Measurements from ENCODE around the gene MAD1L1.

Gene MAD1L1

DNA sequence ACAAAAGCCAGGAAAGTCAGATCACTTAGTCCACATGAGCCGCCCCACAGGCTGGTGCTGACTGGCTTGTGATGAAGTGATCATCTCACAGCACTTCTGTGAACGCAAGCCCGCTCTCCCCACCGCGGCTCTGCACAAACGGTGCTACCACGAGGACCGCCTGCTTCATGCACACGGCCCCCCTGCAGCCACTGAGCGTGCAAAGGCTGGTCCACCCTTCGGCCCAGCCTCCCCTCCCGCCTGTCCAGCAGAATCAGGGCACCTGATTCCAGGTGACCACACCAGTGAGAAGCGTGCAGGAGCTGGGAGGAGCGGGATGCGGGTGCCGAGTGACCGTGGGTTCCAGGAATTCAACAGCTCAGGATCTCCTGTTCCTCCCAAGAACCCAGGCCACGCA is 32.2 kb downstream of the MAD1L1 start:
- DNase-seq (ENCODE audit: low spot score): no peak

DNA sequence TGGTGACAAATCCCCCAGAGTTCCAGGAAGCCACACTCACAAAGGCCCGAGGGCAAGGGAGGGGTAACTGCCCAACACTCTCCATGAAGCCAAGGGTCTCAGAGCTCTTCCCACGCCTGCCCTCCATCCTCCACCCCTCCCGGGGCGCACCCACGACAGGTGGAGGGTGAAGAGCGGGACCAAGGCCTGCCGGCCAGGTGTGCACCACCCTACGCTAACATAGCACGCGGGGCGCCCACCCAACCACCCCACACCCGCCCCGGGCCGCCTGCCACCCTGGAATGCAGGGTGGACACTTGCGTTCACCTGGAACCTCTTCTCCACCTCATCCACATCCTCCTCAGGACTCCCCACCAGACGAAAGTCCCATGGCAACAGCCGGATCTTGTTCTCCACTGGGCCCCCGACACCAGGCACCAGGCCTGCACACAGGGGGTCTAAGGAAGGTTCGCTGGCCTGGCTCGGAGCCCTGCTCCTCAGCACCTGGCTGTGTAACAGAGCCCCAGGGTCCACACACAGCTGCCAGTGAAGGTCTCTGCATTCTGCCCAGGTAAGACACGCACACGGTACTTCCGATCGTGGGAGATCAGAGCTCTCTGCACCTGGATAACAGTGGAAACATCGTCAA is 32.7 kb downstream of the MAD1L1 start:
- DNase-seq (ENCODE audit: low spot score): no peak

DNA sequence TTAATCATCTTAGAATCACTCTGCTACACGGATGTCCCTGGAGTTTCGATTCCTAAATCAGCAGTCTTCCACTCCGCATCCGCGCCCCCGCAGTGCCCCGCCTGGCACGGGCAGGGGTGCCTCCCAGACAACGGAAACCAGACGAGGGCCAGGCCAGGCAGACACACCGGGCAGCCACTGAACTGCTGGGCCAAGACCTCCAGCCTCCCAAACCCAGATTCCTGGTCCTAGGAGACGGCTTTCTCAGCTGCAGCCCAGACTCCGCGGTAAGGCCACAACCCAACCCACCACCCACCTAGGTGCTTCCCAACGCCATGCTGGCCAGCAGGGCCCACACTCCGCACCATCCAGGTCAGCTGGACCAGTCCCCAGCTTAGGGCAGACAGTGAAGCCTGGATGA is 33.2 kb downstream of the MAD1L1 start:
- DNase-seq (ENCODE audit: low spot score): no peak

DNA sequence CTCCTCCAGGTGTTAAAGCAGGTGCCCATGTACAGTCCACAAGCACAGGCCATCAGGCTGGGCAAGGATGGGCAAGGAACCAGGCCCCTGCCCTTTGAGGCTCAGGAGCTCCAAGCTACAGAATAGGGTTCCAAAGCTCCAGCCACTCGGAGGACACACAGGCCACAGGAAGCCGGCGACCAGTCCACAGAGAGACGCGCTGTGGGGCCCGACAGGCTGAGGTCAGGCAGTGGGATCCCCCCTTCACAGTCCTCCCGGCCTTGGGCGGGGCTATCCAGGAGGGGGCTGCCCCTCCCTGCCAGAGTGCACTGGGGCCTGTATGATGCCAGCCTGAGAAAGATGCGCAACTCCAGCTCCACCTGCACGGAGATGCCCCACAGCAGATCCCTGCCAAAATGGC is 34.0 kb downstream of the MAD1L1 start:
- DNase-seq (ENCODE audit: low spot score): no peak

DNA sequence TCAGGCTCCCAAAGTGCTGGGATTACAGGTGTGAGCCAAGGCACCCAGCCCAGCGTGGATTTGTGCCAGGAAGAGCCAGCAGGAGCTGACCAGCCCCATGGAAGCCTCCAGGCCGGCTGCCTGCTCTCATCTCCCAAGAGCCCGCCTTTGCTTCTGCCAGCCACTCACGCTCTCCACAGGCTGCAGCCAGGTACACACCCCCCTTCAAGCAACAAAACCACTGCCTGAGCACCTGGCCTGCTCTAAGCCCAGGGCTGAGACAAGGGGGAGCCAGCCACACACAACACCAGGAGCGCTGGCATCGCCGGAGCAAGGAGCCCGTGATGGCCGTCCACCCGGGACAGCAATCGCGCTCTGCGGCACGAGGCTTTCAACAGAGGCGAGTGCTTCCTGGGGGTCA is 34.5 kb downstream of the MAD1L1 start:
- DNase-seq (ENCODE audit: low spot score): no peak

DNA sequence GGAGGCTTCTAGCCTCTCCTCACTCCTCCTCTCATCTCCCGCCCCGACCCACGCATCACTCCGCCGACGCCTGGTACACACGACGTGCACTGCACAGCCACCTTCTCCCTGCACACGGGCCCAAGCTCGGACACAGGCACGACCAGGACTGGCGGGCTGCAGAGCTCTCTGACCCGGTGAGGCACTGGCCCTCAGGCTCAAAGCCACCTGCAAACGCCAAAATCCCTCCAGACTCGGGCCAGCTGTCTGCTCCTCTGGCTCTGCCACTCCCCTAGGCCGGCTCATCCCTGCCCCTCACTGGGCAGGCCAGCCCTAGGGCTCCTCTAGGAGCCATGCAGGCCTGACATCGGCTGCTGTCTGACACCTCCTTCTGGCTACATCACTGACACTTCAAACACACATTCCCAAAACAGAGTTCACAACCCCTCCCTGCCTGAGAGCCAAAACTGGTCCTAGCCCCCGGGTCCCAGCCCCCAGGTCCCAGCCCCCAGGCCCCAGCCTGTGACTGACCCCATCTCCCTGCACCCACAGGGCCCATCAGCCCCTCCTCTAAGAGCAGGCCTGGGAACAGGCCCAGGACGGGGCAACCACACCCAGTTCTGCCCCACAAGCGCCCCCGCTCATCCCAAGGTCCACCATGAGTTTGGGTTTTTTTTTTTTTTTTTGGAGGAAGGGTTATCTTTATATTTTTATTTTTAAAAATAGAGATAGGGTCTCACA is 35.1 kb downstream of the MAD1L1 start:
- DNase-seq (ENCODE audit: low spot score): no peak

DNA sequence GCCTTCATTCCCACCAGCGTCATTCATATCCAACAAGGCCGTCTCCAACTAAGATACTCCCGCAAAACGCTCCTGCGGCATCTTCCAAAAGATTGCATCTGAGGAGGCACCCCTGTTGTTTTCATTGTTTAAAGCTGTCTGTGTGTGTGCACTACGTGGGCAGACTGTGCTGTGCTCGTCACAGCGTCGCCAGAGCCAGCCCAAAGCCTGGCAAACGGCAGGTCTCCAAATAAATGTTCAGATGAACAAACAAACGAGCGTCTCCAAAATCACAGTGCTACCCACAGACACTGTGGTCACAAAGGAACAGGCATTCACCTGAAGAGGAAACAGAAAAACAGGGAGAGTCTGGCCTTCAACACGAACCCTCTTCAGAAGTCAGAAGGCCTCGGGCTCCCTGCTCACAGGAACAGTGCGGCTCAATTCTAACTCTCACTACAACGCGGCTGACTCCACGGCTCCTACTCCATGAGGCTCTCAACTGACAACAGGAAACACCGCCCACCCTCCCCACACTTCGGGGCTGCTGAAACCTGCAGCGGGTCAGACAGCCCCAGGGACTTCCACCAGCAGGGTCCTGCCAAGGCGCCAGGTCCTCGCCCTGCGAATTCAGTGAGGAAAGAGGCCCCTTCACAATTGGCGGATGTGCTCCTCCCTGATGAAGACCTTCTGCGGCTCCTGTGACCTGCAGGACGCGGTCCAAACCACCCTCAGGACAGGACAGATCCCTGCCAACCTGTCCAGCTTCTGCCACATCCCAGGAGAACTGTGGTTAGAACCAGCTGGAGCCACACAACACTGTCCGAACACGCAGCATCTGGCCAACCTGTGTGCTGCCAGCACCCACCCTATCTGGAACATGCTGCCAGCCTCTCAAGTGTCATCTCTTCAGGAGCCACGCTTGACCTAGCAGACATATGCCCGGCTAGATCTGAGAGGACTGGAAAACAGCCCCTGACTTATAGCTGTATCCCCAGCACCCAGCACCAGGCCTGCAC is 36.1 kb downstream of the MAD1L1 start:
- no peak for DNase-seq (ENCODE audit: low spot score)

DNA sequence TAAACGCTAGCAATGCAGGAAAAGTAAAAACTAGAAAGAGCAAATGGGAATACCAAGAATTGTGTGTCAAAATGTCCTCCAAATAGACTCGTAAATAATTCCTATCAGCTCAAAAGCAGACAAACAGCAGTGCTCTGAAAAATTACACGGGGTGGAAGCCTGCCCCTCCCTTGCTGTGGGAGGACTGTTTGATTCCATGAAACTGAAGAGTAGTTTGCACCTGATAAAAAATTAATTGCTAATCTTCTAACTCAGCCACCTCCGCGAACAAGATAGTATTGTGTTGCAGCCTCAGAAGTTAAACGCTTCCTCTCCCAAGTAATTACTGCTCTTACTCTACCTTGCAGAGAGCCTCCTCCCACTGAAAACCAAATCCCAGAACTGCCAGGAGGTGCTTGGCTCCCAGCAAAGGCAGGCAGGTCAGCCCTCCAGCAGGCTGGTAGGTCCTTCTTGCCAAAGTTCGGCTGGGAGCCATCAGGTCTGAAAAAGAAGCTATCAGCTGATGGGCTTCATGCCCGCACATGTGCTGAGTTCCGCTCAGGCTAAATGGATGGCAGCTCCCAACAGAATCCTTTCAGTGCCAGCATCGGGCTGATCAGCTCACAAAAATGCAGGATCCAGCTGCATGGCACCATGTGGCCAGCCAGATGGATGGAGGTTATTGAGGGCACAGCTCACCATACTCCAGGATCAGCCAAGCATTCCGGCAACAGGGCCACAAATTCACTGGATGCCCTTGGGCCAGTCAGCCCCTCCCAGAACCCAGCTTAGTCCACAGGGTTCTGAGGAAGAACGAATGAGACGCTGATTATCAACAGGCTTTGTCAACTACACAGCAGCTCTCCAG is 37.1 kb downstream of the MAD1L1 start:
- DNase-seq (ENCODE audit: low spot score): no peak

DNA sequence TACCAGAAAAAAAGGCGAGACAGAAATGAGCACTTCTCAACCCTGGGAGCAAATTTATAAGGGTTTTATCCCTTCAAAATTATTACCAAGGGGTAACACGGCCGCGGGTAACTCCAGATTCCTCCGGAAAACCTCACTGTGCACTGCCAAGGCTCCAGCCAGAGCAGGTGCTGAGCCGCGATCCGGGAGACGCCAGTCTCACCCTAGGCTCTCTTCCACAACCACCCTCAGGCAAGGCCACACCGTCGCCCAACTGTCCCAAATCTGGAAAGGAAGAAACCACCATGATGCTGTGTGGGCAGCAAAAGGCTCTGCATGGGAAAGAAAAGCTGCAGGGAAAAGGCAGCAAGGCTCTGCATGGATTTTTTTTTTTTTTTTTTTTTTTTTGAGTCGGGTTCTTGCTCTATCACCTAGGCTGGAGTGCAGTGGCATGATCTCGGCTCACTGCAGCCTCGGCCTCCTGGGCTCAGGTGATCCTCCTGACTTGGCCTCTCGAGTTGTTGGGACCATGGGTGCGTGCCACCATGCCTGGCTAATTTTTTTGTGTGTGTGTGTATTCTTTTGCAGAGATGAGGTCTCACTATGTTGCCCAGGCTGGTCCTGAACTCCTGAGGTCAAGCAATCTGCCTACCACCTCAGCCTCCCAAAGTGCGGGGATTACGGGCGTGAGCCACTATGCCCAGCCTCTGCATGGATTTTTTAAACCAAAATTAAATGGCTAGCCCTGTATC is 39.0 kb downstream of the MAD1L1 start:
- DNase-seq (ENCODE audit: low spot score): no peak

DNA sequence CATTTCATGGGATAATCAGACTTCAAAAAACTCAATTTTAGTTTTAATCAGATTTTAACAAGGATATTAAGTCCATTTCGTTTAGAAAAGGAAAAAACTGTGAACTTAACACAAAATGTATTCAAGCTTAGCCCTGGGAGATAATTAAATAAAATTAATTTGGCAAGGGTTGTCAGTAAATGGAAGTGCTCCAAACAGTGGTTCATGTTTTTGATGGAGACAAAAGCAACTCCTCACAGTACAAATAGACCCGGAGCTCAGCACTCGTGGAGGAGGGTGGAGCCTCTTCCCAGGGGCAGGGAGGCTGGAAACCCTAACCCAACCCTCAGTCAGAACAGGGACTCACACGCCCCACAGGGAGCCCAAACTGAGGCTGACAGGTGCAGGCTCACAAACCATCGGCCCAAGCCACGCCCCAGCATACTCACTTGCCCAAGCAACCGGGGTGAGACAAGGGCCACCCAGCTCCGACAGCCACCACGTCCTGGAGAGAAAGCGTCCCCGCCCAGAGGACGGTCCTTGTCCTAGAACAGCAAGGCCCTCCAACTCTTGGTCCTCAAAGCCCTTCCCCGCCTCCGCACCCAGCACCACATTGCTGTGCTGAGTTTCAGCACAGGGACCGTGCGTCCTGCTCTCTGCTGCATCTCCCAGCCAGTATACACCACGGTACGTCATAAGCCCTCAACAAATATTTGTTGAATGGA is 39.8 kb downstream of the MAD1L1 start:
- DNase-seq (ENCODE audit: low spot score): no peak

DNA sequence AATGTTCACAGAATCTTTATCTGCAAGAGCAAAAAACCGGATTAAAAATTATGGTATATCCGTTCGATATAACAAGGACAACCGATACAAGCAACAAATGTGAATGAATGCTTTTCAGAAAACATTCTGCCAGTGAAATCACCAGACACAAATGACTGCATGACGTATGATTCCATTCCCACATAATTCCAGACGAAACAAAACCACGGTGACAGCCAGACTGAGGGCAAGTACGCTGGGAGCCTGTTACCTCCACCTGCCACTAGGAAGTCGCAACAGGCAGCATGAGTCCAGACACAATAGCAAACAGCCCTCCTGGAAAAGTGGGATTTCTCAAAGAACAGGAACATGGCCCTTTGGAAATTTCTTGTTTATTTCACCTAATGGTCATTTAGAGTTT is 41.7 kb downstream of the MAD1L1 start:
- DNase-seq (ENCODE audit: low spot score): no peak

DNA sequence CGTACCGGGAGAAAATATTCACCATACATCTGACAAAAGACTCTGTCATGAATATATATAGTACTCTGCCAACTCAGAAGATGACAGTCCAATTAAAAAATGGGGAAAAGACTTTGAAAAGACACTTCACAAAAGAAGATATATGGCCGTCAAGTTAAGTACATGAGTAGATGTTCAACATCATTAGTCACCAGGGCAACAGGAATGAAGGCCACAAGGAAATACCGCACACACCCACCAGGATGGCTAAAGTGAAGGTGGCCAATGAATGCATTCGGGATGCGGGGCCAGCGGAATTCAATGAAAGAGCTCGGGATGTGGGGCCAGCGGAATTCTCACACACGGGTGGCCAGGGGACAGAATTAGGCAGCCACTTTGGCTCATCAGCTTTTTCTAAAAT is 42.2 kb downstream of the MAD1L1 start:
- DNase-seq (ENCODE audit: low spot score): no peak

DNA sequence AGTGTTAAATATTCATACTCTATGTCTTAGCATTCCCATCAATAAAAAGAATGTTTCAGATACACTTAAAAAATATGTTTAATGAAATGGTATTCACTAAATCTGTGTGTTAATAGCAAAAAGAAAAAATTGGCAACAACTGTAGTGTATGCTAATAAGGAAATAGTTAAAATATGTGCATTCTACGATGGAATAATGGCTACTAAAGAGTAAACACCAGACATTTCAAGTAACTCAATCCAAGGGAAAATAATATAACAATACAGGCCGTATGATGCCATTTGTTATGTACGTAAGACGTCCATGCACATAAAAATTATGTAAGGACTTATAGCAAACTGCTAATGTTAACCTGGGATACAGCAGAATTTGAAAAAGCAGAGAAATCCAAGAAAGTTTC is 46.6 kb downstream of the MAD1L1 start:
- DNase-seq (ENCODE audit: low spot score): no peak

DNA sequence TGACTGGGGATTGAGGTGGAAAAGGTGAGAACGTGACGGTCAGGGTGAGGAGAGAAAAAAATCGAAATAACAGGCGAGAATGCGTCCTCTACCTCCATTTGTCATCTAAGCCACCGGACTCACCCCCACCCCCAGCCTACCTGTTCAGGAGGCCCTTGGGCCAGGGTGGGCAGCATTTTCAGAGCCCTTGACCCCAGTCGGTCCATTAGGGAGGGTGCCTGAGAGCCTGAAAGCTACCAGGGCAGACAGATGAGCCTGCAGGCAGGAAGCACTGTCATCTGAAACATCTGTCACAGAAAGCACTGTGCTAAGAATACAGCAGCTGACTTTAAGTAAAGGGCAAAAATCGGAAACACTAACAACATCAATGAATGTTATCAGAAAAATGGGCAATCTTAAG is 47.0 kb downstream of the MAD1L1 start:
- no peak for DNase-seq (ENCODE audit: low spot score)

DNA sequence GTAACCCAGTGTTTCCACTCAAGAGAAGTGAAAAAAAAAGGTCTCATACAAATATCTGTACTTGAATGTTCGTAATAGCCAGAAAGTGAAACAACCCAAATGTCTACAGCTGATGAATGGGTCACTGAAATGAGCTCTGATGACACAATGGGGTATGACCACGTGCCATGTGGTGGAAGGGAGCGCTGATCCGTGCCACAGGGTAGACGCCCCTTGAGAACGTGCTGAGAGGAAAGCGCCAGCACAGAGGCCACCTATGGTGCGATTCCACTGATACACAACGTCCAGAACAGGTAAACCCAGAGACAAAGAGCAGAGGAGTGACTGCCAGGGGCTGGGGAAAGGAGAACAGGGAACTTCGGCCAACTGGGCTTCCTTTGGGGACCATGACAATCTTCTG is 50.3 kb downstream of the MAD1L1 start:
- DNase-seq (ENCODE audit: low spot score): no peak

DNA sequence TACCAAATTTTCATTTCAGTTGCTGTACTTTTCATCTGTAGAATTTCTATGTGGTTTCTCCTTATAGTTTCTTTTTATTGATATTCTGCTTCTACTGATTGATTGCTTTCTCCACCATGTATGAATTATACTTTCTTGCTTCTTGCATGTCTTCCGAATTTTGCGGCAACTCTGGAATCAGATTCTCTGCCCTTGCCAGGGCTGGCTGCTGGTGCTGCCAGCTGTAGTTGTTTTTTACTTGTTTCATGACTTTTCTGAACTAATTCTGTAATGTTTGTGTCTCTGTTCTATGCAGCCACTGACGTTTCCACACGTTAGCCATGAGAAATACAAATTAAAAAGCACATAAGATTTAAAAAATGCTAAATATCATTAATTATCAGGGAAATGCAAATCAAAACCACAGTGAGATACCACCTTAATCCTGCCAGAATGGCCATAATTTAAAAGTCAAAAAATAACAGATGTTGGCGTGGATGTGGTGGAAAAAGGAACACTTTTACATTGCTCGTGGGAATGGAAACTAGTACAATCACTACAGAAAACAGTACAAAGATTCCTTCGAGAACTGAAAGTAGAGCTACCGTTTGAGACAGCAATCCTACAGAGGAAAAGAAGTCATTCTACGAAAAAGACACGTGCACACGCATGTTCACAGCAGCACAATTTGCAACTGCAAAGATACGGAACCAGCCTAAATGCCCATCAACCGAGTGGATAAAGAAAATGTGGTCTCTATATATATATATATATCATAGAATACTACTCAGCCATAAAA is 51.5 kb downstream of the MAD1L1 start:
- no peak for DNase-seq (ENCODE audit: low spot score)

DNA sequence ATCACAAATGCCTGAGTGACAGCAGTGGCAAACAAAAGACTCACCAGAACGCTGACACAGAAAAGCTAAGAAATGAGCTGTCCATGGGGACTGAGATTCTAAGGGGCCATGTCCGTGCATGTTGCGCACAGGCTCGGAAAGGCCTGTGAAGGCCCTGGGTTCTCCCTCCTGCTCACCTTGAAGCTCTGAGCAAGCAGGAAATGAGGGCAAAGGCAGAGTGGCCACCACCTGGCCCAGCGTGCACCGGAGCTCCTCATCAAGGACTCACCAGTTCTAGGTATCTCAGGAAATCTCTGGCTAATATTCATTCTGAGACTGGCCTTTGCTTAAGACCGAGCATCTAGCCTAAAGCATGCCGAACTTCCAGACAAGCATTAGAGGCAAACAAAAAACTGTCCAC is 52.7 kb downstream of the MAD1L1 start:
- DNase-seq (ENCODE audit: low spot score): no peak

DNA sequence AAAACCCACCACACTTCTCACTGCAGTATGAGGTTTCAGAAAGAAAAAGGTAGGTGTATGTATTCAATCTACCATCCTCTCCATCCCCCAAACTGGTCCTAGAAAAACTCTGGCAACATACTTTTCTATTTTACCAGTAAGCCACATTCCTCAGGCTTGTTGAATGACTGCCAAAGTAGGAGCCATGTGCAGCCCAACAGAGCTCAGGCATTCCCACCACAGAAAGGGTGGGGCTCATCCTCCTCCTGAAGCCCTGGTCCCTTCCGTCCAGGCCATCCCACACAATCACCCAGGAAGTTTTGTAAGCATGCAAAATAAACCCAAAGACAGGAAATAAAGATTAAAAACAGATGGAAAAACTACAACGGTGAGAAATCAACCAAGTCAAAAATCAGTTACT is 57.2 kb downstream of the MAD1L1 start:
- DNase-seq (ENCODE audit: low spot score): peak; percentile 69

DNA sequence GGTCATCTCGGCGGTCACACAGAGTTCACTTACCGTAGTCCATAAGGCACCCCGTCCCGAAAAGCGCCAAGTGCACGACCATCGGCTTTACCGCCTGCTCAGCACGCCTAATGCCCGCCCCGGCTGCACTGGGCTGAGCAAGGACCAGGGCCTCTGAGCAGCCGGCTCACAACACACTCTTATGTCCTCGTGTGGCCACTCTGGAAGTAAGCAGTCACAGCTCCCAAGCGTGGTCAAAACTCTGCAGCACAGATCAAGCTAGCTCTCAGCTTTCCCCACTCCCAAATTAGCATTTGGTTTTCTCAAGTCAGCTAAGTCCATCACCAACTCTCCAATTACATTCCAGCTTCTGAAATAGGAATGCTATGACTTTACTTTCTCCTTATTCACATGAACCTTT is 57.7 kb downstream of the MAD1L1 start:
- DNase-seq (ENCODE audit: low spot score): no peak
